Suprapubic skin (tissue), 4 donors: ENCODE data around the gene TEX48.

Experiments used
- CTCF ChIP-seq, 2 donors: fragments of 200-600 bp in 1 of 2; fragments of 450-650 bp in 1 of 2; sonication (generic) in 1 of 2; IDR thresholded peaks; one replicate each; pipeline ENCODE4 v1.5.1; 2016 to 2019; ENCODE audit warnings: antibody characterized with exemption in 2 of 2, mild to moderate bottlenecking in 1 of 2, moderate library complexity in 1 of 2
- EP300 ChIP-seq: sonication (generic); formaldehyde crosslinking; IDR thresholded peaks from one replicate; pipeline ENCODE4 v1.6.1; 2017; ENCODE audit warnings: antibody characterized with exemption
- POLR2A ChIP-seq, 2 donors: fragments of 450-650 bp; IDR thresholded peaks; one replicate each; pipeline ENCODE4 v1.6.1; 2017; ENCODE audit warnings: antibody characterized with exemption in 2 of 2, mild to moderate bottlenecking in 2 of 2, moderate library complexity in 2 of 2
- POLR2AphosphoS5 ChIP-seq, 3 donors: sonication (generic); formaldehyde crosslinking; IDR thresholded peaks; one replicate each; pipeline ENCODE4 v1.6.1; 2017; ENCODE audit warnings: antibody characterized with exemption in 3 of 3

DNA sequence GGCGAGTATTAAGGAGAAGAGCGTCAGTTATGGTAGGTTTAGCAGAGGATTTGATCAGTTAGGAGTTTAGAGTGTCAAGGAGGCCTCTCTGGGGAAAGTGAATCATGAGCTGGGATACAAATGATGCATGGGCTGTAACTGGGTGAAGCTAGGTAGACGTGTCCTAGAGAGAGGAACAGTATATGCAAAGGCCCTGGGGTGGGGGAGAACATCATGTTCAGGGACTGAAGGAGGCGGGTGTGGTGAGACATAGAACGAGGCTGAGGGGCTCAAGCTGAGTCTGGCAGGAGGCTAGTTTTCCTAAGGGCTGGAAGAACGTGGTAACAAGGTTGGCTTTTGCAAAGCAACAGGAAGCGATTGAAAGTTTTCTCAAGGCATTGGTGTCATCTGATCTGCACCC, 60.4 kb downstream of the TEX48 start:
- TF ChIP-seq CTCF (IDR thresholded peaks at IDR 0.05) (no peak), POLR2A (IDR thresholded peaks at IDR 0.05) (no peak), EP300 (no peak), POLR2AphosphoS5 (IDR thresholded peaks at IDR 0.05) (no peak)
